Measurements from ENCODE around the gene CHST13. TPM values are rescaled to one million over a fixed set of nuclear protein-coding genes. Genes with fewer than 3 reads are reported as not detected.
"Not testable (repeated sequence)": the region's sequence is repeated elsewhere in the genome, so short reads cannot be mapped to it uniquely, and the experiment has no call there.

The CHST13 gene
- total and polyA plus RNA-seq, 11 donors = 0.07 to 2.3 (median 0.37) TPM; not detected in 1

- WGBS, 4 donors = 86 to 91% (median 89%) methylated on average over 6 of the region's 6 CpGs
- intact Hi-C loops (cut with DNase I) = no loop called here
- H3K4me3 ChIP-seq = no peak overlapping the region
- H3K9me3 ChIP-seq = no peaks in the 10 kb centered on the region
- peaks cover 0 to 38% (median 5%) of the 10 kb centered on the region in 12 donors for H3K4me1 ChIP-seq
- no peaks in the 10 kb centered on the region for H3K36me3 ChIP-seq
- peaks cover 0 to 8% (median 0%) of the 10 kb centered on the region in 9 donors for H3K27me3 ChIP-seq
- peak overlapping the region in 2 of 12 donors; percentile 59 to 78 for H3K27ac ChIP-seq
- TF ChIP-seq CTCF (IDR thresholded peaks at IDR 0.05) = no peak
- TF ChIP-seq POLR2A (IDR thresholded peaks at IDR 0.05) = no peak
- ATAC-seq (no peak), DNase-seq (no peak)
These were observed 7.0 kb downstream of the CHST13 start for GRCh38 chr3:126531051-126531330.

- no peaks in the 10 kb centered on the region for H3K36me3 ChIP-seq
- no peak overlapping the region for H3K4me3 ChIP-seq
- H3K4me1 ChIP-seq = peaks cover 0 to 30% (median 5%) of the 10 kb centered on the region in 12 donors
- intact Hi-C loops (cut with DNase I) = no loop called here
- DNase-seq = no peak
- ATAC-seq = no peak
- peaks cover 0 to 21% (median 0%) of the 10 kb centered on the region in 9 donors for H3K27me3 ChIP-seq
- no peak overlapping the region for H3K27ac ChIP-seq
- no peaks in the 10 kb centered on the region for H3K9me3 ChIP-seq
- no peak for TF ChIP-seq POLR2A (IDR thresholded peaks at IDR 0.05)
- no peak for TF ChIP-seq CTCF (IDR thresholded peaks at IDR 0.05)
These were observed 9.6 kb downstream of the CHST13 start for GRCh38 chr3:126533506-126533905.

GRCh38 chr3:126534716-126535115 is 10.8 kb downstream of the CHST13 start:
- ATAC-seq; H3K27ac ChIP-seq; H3K4me3 ChIP-seq; intact Hi-C loops (cut with DNase I); H3K9me3 ChIP-seq; H3K36me3 ChIP-seq: not testable (repeated sequence)
- WGBS, 4 donors = 79 to 86% (median 84%) methylated on average over 5 to 7 of the region's 7 CpGs
- peaks cover 0 to 19% (median under 1%) of the 10 kb centered on the region in 12 donors for H3K4me1 ChIP-seq
- H3K27me3 ChIP-seq = peaks cover 0 to 21% (median 0%) of the 10 kb centered on the region in 9 donors
- peak in 3 of 5 donors; percentile 2 to 30 (median 8) for DNase-seq

GRCh38 chr3:126535636-126536035 is 11.7 kb downstream of the CHST13 start:
- Histone ChIP-seq H3K27ac (no peak overlapping the region), H3K9me3 (no peaks in the 10 kb centered on the region), H3K4me1 (peaks cover 0 to 13% (median 0%) of the 10 kb centered on the region in 12 donors), H3K36me3 (no peaks in the 10 kb centered on the region), H3K4me3 (no peak overlapping the region), H3K27me3 (peaks cover 0 to 24% (median 0%) of the 10 kb centered on the region in 9 donors)
- no peak for TF ChIP-seq CTCF (IDR thresholded peaks at IDR 0.05)
- DNase-seq (peak in 3 of 5 donors; percentile 4 to 41 (median 15)), ATAC-seq (no peak)
- intact Hi-C loops (cut with DNase I) = no loop called here

- ATAC-seq = no peak
- Histone ChIP-seq H3K27me3 (peaks cover 0 to 29% (median 0%) of the 10 kb centered on the region in 9 donors), H3K36me3 (no peaks in the 10 kb centered on the region), H3K9me3 (no peaks in the 10 kb centered on the region), H3K27ac (no peak overlapping the region), H3K4me1 (peaks cover 0 to 16% (median 0%) of the 10 kb centered on the region in 12 donors), H3K4me3 (no peak overlapping the region)
- intact Hi-C loops (cut with DNase I) = no loop called here
- TF ChIP-seq POLR2A (IDR thresholded peaks at IDR 0.05) = no peak
- TF ChIP-seq CTCF (IDR thresholded peaks at IDR 0.05) = no peak
- DNase-seq = peak in 2 of 5 donors; percentile 13 to 14
- WGBS, 4 donors = 48 to 89% (median 73%) methylated on average over 3 of the region's 3 CpGs
These were observed 12.2 kb downstream of the CHST13 start for GRCh38 chr3:126536126-126536525.
